OCI-LY1 (cell line): ENCODE results near the gene EZH2.

Experiments used
- H2AFZ ChIP-seq: fragments of 200-600 bp; sonication (generic), shearing (Covaris generic); 2 replicates; pipeline ENCODE4 v1.6.0; 2014; ENCODE audit warnings: antibody characterized with exemption, mild to moderate bottlenecking, low read length
- H3F3A ChIP-seq: fragments of 200-600 bp; sonication (generic), shearing (Covaris generic); 2 replicates; pipeline ENCODE4 v1.6.0; 2014; ENCODE audit warnings: mild to moderate bottlenecking, antibody characterized with exemption, low read length, moderate library complexity; ENCODE audit not compliant: insufficient read depth
- H3K27ac ChIP-seq: fragments of 200-600 bp; sonication (generic); 2 replicates; pipeline ENCODE4 v1.5.1; 2014; ENCODE audit warnings: low read length, mixed run types, mild to moderate bottlenecking, low read depth; ENCODE audit not compliant: poor library complexity, severe bottlenecking
- H3K27me3 ChIP-seq: fragments of 200-600 bp; sonication (generic); 2 replicates; pipeline ENCODE4 v1.6.0; 2014; ENCODE audit warnings: antibody characterized with exemption, mild to moderate bottlenecking, low read length, moderate library complexity; ENCODE audit not compliant: insufficient read depth
- H3K36me3 ChIP-seq: fragments of 200-600 bp; sonication (generic); 2 replicates; pipeline ENCODE4 v1.6.1; 2014; ENCODE audit warnings: mild to moderate bottlenecking, antibody characterized with exemption, low read length, moderate library complexity, mixed read lengths; ENCODE audit not compliant: insufficient read depth
- H3K4me1 ChIP-seq: fragments of 200-600 bp; sonication (generic); 2 replicates; pipeline ENCODE4 v1.5.1; 2014; ENCODE audit warnings: mild to moderate bottlenecking, low read length, moderate library complexity; ENCODE audit not compliant: insufficient read depth, severe bottlenecking
- H3K4me2 ChIP-seq: fragments of 200-600 bp; sonication (generic), shearing (Covaris generic); 2 replicates; pipeline ENCODE4 v1.6.1; 2014; ENCODE audit warnings: low read length
- H3K4me3 ChIP-seq: fragments of 200-600 bp; sonication (generic); 2 replicates; pipeline ENCODE4 v1.5.1; 2014; ENCODE audit warnings: low read length, low read depth, mild to moderate bottlenecking, mixed read lengths; ENCODE audit not compliant: poor library complexity, severe bottlenecking
- H3K79me2 ChIP-seq: fragments of 200-600 bp; shearing (Covaris generic); 2 replicates; pipeline ENCODE4 v1.6.1; 2016; ENCODE audit warnings: mixed run types, low read length, mixed read lengths; ENCODE audit not compliant: insufficient read depth
- H3K9ac ChIP-seq: fragments of 200-600 bp; sonication (generic), shearing (Covaris generic); 2 replicates; pipeline ENCODE4 v1.6.1; 2014; ENCODE audit warnings: mild to moderate bottlenecking, low read length, mixed read lengths
- H3K9me2 ChIP-seq: fragments of 200-600 bp; sonication (generic), shearing (Covaris generic); 2 replicates; pipeline ENCODE4 v1.6.1; 2014; ENCODE audit warnings: low read depth, mild to moderate bottlenecking, low read length, mixed read lengths
- H3K9me3 ChIP-seq: fragments of 200-600 bp; shearing (Covaris generic); 2 replicates; pipeline ENCODE4 v1.6.1; 2014; ENCODE audit warnings: low read length, mixed read lengths
- H4K20me1 ChIP-seq: fragments of 200-600 bp; sonication (generic), shearing (Covaris generic); 2 replicates; pipeline ENCODE4 v1.6.0; 2016; ENCODE audit warnings: mild to moderate bottlenecking, low read length; ENCODE audit not compliant: insufficient read depth
- EZH2 ChIP-seq: fragments of 200-600 bp; sonication (generic), shearing (Covaris generic); IDR thresholded peaks from 2 replicates; pipeline ENCODE4 v1.8.0; 2017; ENCODE audit warnings: borderline replicate concordance, mixed run types, mild to moderate bottlenecking, antibody characterized with exemption, low read length, moderate library complexity, mixed read lengths
- TF ChIP-seq, protein P1 (sequence below): fragments of 200-600 bp; sonication (generic), shearing (Covaris generic); IDR thresholded peaks from 2 replicates; pipeline ENCODE4 v1.5.1; 2017; ENCODE audit warnings: mild to moderate bottlenecking, antibody characterized with exemption, low read length, moderate library complexity, mixed read lengths

The EZH2 gene

DNA sequence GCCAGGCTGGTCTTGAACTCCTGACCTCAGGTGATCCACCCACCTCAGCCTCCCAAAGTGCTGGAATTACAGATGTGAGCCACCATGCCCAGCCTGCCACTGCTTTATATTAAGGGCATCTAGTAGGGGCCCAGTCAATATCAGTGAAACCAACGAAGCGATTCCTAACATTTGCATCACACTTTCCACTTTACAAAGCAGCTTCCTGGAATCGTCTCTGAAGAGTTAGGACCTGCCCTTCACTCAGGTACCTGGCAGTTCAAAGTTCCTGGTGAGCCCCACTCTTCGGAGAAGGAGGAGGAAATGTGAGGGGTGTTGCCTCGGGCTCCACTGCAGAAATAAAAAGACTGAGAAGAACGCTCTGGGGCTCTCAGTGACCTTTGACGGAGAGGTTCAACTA, 31.1 kb upstream of the EZH2 start:
- TF ChIP-seq EZH2: no peak
- TF ChIP-seq, protein P1, sequence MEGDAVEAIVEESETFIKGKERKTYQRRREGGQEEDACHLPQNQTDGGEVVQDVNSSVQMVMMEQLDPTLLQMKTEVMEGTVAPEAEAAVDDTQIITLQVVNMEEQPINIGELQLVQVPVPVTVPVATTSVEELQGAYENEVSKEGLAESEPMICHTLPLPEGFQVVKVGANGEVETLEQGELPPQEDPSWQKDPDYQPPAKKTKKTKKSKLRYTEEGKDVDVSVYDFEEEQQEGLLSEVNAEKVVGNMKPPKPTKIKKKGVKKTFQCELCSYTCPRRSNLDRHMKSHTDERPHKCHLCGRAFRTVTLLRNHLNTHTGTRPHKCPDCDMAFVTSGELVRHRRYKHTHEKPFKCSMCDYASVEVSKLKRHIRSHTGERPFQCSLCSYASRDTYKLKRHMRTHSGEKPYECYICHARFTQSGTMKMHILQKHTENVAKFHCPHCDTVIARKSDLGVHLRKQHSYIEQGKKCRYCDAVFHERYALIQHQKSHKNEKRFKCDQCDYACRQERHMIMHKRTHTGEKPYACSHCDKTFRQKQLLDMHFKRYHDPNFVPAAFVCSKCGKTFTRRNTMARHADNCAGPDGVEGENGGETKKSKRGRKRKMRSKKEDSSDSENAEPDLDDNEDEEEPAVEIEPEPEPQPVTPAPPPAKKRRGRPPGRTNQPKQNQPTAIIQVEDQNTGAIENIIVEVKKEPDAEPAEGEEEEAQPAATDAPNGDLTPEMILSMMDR: no peak
- Histone ChIP-seq H3K4me2 (no peak overlapping the region), H3K4me3 (no peak overlapping the region), H3K36me3 (no peaks in the 10 kb centered on the region), H3K79me2 (no peaks in the 10 kb centered on the region), H3K27ac (no peak overlapping the region), H3F3A (no peaks in the 10 kb centered on the region), H3K9ac (no peak overlapping the region), H3K4me1 (peaks cover 8% of the 10 kb centered on the region), H4K20me1 (no peaks in the 10 kb centered on the region), H3K9me3 (no peaks in the 10 kb centered on the region), H2AFZ (no peak overlapping the region), H3K9me2 (no peaks in the 10 kb centered on the region), H3K27me3 (no peaks in the 10 kb centered on the region)

DNA sequence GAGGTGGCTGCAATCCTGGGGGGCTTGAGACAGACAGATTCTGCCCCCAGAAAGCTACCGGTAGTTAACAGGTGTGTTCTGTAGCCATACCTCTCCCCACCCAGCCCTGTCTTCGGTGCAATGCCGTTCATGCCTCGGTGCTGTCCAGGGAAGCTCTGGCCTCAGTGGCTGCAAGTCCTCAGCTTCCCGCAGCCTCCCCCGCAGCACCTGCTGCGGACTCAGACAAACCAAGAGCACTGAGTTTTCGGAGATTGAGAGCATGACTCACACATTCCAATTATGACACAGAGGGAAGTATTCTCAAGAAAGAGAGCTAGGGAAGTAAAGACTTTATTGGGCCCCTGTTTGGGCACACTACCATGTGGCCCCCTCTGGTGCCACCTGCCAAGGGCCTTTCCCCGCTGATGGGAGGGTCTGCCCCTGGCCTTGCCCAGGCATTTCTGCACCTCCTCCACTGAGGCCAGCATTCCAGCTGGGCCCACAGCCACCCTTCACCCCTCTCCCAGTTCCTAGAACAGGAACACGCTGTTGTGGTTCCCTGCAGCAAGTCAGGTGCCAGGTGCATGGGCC, 30.2 kb upstream of the EZH2 start:
- Histone ChIP-seq H3K79me2 (no peaks in the 10 kb centered on the region), H3K27me3 (no peaks in the 10 kb centered on the region), H3K4me3 (no peak overlapping the region), H3K4me1 (peaks cover 8% of the 10 kb centered on the region), H3K27ac (no peak overlapping the region), H3K9me3 (no peaks in the 10 kb centered on the region), H3K4me2 (no peak overlapping the region), H3F3A (no peaks in the 10 kb centered on the region), H3K9me2 (no peaks in the 10 kb centered on the region), H4K20me1 (no peaks in the 10 kb centered on the region), H3K36me3 (no peaks in the 10 kb centered on the region), H2AFZ (no peak overlapping the region), H3K9ac (no peak overlapping the region)
- no peak for TF ChIP-seq EZH2
- TF ChIP-seq, protein P1: no peak

GRCh38 chr7:148912758-148913541, 28.9 kb upstream of the EZH2 start:
- Histone ChIP-seq H3K4me3 (no peak overlapping the region), H3F3A (no peaks in the 10 kb centered on the region), H3K79me2 (no peaks in the 10 kb centered on the region), H3K9ac (no peak overlapping the region), H3K27ac (no peak overlapping the region), H3K27me3 (no peaks in the 10 kb centered on the region), H3K4me1 (peaks cover 8% of the 10 kb centered on the region), H2AFZ (no peak overlapping the region), H4K20me1 (no peaks in the 10 kb centered on the region), H3K9me3 (no peaks in the 10 kb centered on the region), H3K4me2 (no peak overlapping the region), H3K36me3 (no peaks in the 10 kb centered on the region), H3K9me2 (no peaks in the 10 kb centered on the region)
- TF ChIP-seq, protein P1: no peak
- TF ChIP-seq EZH2: no peak
